ENCODE measurements around the gene CD164L2.

The CD164L2 gene

DNA sequence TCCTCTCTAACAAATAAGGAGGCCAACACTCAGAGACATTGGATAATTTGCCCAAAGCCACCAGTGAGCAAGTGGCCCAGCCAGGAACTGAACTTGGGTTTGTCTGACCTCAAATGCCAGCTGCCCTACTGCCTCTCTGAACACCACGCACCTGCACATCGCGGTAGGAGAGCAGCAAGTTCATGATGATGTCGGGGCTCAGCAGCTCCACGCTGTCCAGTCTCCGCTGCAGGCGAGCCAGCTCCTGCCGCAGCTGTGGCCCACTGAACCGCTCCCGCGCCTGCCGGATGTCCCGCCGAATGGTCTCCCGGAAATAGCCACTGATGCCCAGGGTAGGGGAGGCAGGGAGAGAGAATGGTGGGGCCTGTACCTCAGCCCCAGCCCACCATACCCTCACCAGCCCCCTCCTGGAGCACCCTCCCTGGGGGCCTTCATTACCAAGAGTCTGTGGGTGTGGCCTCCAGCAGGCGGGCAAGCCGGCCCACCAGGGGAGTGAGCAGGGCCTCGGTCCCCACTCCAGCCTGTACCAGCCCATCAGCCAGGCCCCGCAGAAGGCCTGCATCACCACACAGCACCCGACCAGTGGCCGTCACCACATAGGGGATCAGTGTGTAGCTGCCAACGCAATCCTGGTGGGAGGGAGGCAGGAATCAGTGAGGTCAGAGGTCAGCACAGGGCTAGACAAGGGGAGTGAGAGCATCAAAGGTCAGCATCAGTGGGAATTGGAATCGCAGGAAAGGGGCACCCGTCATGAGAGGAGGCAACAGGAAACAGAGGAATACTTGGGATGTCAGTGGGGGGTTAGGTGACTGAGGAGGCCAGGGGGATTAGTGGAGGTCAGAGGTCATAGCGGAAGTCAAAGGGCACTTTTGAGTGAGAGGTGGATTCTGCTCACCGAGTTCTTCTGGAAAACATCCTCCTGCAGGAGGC is 19.1 kb downstream of the CD164L2 start:
- DNase-seq (ENCODE audit: low spot score): no peak

DNA sequence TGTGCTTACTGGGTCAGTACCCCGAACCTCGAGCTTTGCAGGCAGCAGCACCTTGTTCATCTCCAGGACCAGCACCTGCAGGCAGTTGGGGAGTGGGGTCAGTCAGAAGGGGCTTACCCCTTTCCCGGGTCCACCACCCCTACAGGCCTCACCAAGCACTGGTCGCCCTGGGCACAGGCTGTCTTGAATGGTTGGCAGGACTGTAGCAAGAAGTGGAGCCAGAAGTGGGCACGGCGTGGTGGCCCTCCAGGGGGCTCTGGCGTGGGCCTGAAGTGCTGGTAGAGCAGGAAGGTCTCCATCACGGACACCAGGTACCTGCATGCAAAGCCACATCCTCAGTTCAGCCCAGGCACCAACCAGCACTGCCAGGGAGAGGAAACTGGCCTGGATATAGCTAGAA is 21.6 kb downstream of the CD164L2 start:
- DNase-seq (ENCODE audit: low spot score): no peak

- DNase-seq (ENCODE audit: low spot score): no peak
Observed at GRCh38 chr1:27361044-27361402, 22.1 kb downstream of the CD164L2 start.

DNA sequence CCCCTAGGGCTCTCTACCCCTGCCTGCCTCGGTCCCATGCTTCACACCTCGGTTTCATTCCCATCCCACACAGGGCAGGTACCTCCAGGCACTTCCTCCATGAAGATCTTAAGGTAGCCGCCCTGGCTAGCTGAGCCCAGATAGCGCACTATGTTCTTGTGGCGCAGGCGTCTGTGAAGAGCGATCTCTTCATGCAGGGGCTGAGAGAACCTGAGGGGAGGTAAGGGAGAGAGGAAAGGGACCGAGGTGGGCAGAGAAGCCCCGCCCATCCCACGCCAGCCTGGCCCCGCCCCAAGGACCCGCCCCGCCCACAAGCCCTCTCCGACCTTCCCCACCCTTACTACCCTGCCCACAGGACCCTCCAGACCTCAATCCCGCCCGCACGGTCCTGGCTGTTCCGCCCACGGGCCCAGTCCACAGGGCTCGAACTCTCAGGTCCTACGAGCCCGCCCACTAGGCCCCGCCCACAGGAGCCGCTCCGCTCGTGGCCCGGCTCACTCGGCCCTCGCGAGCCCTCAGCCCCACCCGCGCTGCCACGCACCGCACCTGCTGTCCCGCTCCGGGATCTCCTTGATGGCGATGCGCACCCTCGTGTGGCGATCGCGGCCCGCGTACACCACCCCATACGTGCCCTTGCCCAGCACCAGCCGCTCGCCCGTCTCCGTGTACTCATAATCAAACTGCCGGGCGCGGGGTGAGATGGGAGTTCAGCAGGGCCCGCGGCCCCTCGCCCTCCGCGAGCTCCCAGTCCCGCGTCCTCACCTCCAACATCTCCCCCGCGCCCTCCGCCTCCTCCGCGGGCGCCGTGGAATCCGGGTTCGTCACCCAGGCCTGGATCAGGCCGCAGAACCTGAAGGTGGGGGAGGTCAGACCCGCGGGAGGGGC is 22.7 kb downstream of the CD164L2 start:
- no peak for DNase-seq (ENCODE audit: low spot score)

DNA sequence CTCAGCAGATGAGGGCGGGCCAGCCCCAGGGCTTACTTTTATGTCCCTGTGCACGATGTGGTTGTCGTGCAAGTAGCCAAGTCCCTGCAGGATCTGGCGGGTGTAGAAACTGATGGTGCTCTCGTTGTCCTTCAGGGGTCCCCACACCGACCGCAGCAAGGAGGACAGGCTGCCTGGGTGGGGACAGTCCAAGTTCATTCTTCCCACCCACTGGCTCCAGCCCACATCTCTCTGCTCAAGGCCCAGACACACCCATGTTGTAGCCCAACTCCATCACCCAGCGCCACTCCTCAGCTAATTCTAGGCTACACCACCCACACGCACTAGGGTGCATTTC is 23.3 kb downstream of the CD164L2 start:
- DNase-seq (ENCODE audit: low spot score): no peak

DNA sequence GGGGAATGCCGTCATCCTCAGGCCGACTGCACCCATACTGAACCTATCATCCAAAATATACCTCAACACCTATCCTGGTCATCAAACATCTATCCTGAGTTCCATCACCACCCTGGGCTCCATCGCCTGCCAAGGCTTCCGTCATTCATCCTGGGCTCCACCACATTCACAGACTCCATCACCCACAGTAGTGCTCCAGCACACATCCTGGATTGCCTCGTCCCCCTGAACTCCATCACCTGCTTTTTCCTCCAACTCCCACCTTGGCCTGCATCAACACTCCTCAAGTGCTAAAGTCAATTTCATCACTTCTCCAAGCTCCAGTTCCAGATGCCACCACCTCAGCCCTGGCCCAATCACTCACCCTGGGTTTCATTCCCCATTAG is 24.2 kb downstream of the CD164L2 start:
- no peak for DNase-seq (ENCODE audit: low spot score)

DNA sequence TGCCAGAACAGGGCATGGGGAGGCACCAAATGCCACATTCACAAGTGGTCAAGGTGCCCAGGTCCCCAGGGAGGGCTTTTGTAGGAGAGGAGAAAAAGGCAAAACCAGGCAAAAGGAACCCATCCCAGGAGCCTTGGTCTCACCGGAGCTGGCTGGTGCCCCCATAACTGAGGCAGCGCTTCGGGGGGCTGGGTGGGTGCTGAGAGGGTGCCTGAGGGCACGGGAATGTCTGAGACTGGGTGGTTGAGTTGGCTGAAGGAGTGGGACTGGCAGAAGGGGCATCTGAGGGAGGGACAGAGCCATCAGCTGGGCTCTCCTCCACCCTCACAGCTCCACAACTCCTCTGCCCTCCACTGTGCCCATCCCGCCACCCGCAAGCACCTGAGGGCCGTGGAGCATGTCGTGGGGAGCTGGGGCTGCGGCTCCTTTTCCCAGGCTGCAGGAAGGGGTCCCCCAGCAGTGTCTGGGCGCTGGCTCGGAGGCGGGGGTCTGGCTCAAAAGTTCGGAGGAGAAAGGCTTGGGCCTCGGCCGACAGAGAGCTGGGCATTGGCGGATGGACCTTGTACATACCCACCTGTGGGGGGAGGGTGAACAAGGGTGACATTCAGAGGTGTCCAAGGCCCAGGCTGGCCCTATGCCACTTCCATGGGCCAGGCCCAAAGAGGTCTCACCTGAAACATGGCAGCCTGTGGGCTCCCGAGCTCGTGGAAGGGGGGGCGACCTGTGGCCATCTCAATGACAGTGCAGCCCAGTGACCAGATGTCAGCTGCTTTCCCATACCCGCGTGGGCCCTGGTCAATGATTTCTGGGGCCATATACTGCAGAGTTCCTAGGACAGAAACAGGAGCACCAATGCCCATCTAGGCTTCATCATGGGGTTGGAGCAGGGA is 24.9 kb downstream of the CD164L2 start:
- no peak for DNase-seq (ENCODE audit: low spot score)

DNA sequence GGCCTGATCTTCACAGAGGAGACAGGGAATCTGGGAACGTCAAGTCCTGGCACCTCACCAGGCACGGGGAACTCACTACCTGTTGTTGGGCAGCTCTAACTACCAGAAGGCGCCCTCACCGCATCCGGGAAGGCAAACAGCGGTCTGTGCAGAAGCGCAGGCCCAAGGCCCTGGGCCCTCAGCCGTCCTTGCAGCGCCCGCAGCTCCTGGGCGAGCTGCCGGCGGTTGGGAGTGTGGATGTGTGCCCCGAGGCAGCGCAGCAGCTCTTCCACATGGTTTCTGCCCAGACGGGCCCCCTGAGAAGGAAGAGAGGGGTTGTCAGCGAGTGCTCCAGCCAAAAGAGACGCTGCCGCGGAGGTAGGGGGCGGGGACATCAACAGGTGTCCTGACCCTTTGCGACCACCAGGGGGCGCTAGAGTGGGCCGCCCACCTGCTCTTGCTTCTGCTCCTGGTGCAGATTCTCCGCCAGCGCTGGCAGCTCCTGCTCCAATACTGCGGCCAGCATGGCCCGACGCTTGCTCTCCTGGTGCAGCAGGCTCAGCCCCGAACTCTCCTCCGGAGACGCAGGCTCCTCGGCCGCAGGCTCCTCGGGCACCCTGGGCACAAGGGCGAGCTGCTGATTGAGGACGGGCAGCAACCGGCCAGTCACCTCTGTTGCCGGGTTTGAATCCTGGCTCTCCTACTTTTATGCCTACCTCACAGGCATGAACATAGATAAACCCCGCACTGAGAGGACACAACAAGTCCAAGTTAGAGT is 25.7 kb downstream of the CD164L2 start:
- peak; percentile 6 for DNase-seq (ENCODE audit: low spot score)

DNA sequence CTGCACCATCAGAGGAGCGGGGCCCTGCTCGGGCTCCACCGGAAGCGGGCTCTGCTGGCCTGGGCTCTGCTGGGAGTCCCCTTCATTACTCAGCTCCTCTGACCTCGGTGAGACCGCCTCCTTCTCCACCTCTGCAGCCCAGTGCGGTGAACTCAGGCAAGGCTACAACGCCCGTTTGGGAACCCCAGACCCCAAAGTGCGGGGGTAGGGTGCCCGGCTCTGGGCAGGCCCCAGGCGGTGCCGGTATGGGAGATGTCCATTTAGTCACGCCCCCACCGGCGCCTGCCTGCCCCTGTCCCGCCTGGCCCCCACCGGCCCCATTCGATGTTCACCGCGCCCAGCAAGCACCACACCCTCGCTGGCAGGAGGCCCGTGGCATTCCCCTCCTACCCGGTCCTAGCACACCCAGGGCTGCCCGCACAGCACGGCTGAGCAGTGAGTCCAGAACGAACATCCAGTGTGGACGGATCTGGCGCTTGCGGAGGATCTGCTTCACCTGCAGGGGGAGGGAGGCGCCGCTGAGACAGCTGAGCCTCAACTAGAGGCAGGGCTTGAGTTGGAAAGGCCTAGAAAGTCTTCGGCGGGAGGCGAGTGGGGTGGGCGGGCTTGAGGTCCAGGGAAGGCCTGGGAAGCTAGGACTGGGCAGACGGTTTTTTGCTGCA is 26.4 kb downstream of the CD164L2 start:
- DNase-seq (ENCODE audit: low spot score): no peak

DNA sequence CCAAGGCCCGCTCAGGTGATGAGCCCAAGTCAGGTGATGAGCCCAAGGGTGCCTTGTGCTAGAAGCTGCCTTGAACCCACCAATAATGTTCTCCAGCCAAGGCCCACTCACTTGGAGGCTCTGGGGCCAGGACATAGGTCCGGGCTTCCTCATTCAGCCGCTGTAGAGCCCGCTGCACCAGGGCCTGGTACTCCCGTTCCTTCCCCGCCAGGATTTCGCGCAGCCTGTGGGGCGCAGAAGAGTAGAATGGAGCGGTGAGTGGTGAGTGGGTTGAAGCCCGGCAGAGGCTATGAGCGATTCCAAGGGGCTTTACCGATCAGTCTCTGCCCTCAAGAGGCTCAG is 26.9 kb downstream of the CD164L2 start:
- no peak for DNase-seq (ENCODE audit: low spot score)

DNA sequence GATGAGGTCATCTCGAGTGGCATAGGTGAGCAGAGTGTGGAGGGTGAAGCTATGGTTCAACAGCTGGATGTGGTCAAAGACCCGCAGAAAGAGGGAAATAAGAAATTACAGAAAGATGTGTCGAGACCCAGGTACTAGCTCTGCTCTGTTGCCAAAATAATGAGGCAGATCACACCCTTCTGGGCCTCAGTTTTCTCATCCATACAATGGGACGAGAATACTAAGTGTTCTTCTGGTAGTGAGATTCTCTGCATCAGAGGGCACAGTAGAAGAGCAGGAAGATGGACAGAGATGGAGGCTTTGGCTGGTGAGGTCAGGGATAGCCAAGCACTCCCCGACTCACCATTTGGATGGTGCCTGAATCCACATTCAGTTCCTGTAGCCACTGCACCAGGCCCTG is 27.4 kb downstream of the CD164L2 start:
- no peak for DNase-seq (ENCODE audit: low spot score)

DNA sequence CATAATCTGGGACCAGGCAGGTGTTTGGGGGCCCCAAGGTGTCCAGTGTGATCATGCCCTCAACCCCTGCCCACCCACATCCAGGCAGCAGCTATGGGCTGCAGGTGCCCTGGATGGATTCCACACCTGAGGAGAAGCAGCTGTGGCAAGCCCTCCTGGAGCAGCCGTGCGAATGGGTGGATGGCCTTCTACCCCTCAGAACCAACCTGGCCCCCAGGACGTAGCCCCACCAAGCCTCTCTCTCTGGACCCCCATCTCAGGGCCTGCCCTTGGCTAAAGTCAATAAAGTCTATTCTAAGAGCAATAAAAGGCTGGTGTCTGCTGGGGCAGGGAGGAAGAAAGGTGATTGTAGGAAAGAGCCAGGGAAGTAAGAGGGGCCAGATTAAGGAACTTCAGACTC is 29.5 kb downstream of the CD164L2 start:
- DNase-seq (ENCODE audit: low spot score): no peak

GRCh38 chr1:27353166-27353565 is 30.0 kb downstream of the CD164L2 start:
- no peak for DNase-seq (ENCODE audit: low spot score)

DNA sequence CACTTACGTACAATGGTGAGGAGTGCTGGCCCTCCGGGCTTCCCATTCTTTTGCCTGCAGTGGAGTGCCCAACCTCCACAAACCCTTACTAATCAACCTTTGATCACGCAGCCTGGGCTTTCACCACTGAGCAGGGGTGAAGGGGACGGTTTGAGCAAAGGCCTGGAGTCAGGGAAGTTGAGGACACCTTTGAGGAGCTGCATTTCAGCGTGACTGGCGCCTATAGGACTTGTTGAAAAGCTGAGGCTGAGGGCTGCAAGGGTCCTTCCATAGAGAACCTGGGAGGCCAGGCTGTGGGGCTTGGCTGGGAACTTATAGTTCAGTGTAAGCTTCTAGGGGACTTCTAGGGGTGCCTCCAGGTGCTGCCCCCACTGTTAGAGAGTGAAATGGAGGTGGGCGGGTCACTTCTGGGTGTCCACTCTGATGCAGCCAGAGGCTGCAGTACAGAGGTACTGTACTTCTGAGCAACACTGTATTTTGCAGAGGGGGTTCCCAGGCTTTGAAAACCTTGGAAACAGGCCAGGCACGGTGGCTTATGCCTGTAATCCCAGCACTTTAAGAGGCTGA is 31.5 kb downstream of the CD164L2 start:
- DNase-seq (ENCODE audit: low spot score): no peak

- no peak for DNase-seq (ENCODE audit: low spot score)
Observed at GRCh38 chr1:27350663-27351540, 32.2 kb downstream of the CD164L2 start.

GRCh38 chr1:27349784-27350662 is 33.1 kb downstream of the CD164L2 start:
- DNase-seq (ENCODE audit: low spot score): no peak

DNA sequence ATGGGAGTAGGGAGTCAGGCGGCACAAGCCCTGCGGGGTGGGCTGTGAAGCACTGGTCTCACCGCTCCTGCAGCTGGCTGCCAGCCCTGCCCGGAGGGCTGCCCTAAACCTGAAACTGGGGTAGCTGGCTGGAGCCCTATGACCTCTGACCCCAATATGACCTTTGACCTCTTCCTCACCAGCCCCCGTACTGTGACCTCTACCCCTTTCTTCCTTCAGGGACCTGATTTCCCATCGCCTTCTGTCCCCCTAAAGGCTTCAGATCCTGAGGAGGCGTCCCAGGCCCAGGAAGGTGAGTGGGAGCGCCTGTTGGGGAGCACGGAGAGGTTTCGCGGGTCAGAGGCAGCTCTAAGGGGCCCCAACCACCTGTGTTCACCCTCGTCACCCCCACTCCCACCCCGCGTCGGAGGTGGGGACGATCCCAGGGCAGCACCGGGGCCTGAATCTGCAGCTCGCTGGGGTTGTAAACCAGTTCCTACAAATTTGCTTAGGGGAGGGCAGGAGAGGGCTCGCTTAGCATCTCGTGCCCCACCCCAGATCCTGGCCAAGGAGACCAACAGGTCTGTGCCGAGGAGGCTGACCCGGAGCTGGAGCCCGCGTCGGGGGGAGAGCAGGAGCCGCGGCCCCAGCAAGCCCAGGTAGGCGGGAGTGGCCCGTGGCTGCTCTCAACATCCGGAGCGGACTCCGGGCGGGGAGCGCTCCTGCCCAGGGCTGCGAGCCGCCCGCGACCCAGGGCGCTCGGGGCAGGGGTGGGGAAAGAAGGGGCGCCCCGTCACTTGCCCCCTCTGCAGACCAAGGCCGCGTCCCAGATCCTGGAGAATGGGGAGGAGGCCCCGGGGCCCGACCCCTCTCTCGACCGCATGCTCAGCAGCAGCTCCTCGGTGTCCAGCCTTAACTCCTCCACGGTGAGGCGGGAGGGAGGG is 34.0 kb downstream of the CD164L2 start:
- DNase-seq (ENCODE audit: low spot score): no peak
